HTERT RPE-1 (cell line): ENCODE measurements around the gene TMEM116.
"Not testable (repeated sequence)": the region's sequence is repeated elsewhere in the genome, so short reads cannot be mapped to it uniquely, and the experiment has no call there.

Source experiments
- in situ Hi-C: fragments of 300-500 bp; cut with MboI; formaldehyde crosslinking; loops from 4 replicates; pipeline ENCODE4 v1.14.3; 2020; ENCODE audit warnings: low sequenced_read_pairs

The TMEM116 gene

GRCh38 chr12:112010415-112011344, 2.3 kb downstream of the TMEM116 start:
- in situ Hi-C loops = no loop called here

DNA sequence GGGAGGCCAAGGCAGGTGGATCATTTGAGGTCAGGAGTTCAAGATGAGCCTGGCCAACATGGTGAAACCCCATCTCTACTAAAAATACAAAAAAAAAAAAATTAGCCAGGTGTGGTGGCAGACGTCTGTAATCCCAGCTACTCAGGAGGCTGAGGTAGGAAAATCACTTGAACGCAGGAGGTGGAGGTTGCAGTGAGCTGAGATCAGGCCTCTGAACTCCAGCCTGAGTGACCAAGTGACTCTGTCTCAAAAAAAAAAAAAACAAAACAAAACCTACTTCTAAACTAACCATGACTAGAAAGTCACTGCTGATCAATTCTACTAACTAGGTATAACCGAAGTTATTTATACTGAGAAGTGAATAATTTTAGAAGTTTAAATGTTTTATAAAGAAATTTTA, 3.4 kb downstream of the TMEM116 start:
- in situ Hi-C loops = not testable (repeated sequence)

DNA sequence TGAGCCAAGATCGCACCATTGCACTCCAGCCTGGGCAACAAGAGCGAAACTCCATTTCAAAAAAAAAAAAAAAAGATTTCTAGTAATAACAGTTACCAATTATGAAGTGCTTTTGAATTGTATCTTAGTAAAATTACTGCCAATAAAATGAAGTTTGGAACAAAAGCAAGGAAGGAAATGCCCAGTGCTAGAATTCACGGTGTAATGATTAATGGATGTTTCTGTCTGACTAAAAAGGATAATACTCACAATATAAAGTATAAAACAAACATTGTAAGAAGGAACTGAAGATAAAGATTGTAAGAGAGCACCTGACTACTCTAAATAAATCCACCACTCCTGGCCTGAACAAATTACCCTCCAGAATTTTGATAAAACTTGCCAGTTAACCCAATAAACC, 4.0 kb downstream of the TMEM116 start:
- in situ Hi-C loops = no loop called here

DNA sequence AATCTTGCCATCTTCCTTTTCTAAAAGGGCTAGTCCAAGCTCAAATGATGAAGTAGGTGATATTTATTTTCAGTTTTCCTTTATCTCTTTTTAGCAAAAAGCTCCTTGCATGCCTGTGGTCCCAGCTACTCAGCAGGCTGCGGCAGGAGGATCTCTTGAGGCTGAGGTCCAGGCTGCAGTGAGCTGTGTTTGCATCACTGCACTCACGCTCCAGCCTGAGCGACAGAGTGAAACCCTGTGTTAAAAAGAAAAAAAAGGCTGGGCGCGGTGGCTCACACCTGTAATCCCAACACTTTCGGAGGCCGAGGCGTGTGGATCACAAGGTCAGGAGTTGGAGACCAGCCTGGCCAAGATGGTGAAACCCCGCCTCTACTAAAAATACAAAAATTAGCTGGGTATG, 5.0 kb downstream of the TMEM116 start:
- in situ Hi-C loops = no loop called here

DNA sequence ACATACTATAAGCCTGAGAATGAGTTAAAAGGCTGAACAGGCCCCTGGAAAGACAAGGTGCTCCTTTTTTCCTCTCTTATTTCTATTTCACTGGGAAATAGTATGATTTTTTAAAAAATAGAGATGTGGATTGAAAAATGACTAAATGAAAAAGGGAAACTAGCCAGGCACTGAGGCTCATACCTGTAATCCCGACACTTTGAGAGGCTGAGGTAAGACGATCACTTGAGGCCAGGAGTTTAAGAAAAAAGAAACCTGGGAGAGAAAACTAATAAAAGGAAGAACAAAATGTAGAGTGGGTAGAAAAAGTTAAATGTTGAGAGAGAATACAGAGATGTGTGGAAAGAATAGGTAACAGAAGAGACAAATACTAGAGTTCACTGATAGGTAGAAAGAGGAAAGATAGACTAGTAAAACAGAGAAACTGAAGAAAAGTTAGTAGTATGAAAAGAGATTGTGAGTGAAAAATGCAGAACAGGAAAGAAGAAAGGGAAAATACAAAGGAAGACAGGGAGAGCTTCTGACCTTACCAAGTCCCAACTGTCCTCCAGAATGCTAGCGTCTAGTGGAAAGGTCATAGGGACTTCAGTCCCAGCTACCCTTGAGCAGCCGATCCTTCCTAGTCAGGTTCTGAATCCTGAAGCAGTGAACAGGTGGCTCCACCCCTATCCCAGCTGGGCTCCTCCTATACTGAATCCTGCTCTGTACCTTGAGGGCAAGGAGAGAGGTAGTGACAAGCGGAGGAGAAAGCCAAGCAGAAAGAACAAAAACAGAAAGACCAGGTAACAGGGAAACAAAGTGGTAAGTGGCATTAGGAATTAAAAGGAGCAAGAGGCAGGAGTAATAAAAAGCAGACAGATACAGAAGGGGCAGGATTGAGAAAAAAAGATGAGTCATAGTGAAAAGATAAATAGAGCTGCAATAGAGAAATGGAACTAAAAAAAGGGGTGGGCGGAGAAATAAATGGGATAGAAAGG, 7.3 kb downstream of the TMEM116 start:
- in situ Hi-C loops = no loop called here

- in situ Hi-C loops = no loop called here
Observed at GRCh38 chr12:112004041-112004440, 8.9 kb downstream of the TMEM116 start.

GRCh38 chr12:112001576-112001975, 11.4 kb downstream of the TMEM116 start:
- in situ Hi-C loops = no loop called here

DNA sequence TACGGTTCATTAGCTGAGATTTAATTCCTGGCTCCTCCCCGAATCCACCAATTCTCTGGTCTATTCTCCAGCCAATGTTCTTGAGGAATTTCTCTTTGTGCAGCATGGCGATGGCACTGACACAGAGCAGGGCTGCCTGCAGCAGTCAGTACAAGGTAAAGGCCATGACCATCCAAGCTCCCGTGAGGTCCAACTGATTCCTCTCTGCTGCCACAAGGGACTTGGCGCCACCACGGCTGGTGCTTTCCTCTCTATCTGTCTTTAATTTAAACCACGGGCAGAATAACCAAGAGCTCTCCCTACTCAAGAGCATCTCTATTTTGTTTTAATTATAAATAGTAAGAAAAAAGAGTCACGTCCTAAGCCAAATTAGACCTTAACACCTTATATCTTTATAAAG, 12.1 kb downstream of the TMEM116 start:
- in situ Hi-C loops = no loop called here

GRCh38 chr12:111999129-111999528, 13.8 kb downstream of the TMEM116 start:
- in situ Hi-C loops = not testable (repeated sequence)

GRCh38 chr12:111998015-111998414, 14.9 kb downstream of the TMEM116 start:
- in situ Hi-C loops = no loop called here

- in situ Hi-C loops = no loop called here
Observed at GRCh38 chr12:111997300-111997699, 15.7 kb downstream of the TMEM116 start.

DNA sequence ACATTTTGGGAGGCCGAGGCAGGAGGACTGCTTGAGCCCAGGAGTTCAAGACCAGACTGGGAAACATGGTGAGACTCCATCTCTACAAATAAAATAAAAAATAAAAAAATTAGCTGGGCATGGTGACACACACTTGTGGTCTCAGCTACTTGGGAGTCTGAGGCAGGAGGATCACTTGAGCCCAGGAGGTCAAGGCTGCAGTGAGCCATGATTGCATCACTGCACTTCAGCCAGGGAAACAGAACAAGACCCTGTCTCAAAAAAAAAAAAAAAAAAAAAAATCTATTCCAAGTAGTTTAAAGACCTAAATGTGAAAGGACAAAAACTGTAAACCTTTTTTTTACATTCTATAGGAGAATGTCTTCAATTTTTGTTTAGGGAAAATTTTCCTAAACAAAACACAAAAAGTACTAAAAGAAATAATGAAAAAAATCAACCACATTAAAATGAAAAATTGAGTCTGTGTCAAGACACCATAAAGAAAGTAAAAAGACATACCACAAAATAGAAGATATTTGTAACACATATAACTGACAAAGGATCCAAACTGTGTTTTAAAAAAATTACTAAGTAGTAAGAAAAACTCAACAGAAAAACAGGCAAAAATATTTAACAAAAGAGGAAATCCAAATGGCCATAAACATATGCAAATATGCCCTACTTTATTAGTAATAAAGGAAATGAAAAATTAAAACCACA, 17.0 kb downstream of the TMEM116 start:
- in situ Hi-C loops = no loop called here

GRCh38 chr12:111994211-111995111, 18.5 kb downstream of the TMEM116 start:
- in situ Hi-C loops = not testable (repeated sequence)

DNA sequence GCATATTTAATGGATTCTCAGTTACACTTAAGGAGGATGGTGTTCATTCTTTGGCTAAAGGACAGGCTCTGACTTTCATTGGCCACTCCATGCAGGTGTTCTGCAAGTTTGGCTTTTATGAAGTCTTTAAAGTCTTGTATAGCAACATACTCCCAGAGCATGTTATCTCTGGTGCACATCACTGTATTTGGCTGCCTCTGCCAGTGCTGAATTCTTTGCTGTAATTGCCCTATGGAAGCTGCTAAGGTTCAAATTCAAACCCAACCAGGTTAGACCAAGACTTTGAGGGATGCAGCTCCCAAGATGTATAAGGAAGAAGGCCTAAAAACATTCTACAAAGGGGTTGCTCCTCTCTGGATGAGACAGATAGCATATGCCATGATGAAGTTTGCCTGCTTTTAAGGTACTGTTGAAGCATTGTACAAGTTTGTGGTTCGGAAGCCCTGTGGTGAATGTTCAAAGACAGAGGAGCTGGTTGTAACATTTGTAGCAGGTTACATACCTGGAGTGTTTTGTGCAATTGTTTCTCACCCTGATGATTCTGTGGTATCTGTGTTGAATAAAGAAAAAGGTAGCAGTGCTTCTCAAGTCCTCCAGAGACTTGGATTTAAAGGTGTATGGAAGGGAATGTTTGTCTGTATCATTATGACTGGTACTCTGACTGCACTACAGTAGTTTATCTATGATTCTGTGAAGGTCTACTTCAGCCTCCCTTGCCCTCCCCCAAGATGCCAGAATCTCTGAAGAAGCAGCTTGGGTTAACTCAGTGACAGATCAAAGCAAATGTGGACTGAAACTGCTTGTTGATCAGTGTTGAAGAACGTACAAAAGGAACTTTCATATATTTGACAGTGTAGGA, 19.4 kb downstream of the TMEM116 start:
- in situ Hi-C loops = no loop called here

DNA sequence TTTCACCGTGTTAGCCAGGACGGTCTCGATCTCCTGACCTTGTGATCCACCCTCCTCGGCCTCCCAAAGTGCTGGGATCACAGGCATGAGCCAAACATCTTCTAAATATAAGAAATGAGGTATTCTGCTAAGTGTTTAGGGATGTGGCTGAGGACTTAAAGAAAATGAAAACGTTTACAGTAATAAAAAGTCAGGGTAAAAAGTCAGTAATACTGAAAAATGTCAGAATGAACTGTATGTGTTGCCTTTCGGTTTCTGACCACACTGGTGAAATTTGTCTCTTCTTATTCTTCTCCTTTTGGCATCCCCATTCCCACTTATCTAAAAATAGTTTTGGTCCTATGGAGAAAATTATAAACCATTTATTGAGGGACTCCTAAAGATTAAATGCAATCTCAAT, 20.5 kb downstream of the TMEM116 start:
- in situ Hi-C loops = no loop called here

GRCh38 chr12:111991946-111992345, 21.0 kb downstream of the TMEM116 start:
- in situ Hi-C loops = no loop called here

GRCh38 chr12:111991535-111991934, 21.4 kb downstream of the TMEM116 start:
- in situ Hi-C loops = no loop called here

GRCh38 chr12:111984820-111985219, 28.1 kb downstream of the TMEM116 start:
- in situ Hi-C loops = no loop called here

- in situ Hi-C loops = no loop called here
Observed at GRCh38 chr12:111981987-111982386, 31.0 kb downstream of the TMEM116 start.
